Astrocyte of the cerebellum (primary cell): Measurements from ENCODE around the gene TEX264.

Experiments
- DNase-seq: peaks from one replicate; pipeline ENCODE4 v3.0.0-alpha.2; 2011; ENCODE audit warnings: low read depth
- H3K4me3 ChIP-seq: 2 replicates; pipeline ENCODE4 v1.5.1; 2011; ENCODE audit warnings: mild to moderate bottlenecking, low read depth, low read length, moderate library complexity
- in situ Hi-C: cut with HindIII; loops from 2 replicates; pipeline ENCODE4 v1.10.0; 2017; ENCODE audit warnings: low sequenced_read_pairs
- TF ChIP-seq, protein P1 (sequence below): IDR thresholded peaks from 2 replicates; pipeline ENCODE4 v1.5.1; 2012; ENCODE audit warnings: low read length, low read depth, moderate library complexity, mild to moderate bottlenecking; ENCODE audit errors: missing control alignments

The TEX264 gene, protein sequence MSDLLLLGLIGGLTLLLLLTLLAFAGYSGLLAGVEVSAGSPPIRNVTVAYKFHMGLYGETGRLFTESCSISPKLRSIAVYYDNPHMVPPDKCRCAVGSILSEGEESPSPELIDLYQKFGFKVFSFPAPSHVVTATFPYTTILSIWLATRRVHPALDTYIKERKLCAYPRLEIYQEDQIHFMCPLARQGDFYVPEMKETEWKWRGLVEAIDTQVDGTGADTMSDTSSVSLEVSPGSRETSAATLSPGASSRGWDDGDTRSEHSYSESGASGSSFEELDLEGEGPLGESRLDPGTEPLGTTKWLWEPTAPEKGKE

DNA sequence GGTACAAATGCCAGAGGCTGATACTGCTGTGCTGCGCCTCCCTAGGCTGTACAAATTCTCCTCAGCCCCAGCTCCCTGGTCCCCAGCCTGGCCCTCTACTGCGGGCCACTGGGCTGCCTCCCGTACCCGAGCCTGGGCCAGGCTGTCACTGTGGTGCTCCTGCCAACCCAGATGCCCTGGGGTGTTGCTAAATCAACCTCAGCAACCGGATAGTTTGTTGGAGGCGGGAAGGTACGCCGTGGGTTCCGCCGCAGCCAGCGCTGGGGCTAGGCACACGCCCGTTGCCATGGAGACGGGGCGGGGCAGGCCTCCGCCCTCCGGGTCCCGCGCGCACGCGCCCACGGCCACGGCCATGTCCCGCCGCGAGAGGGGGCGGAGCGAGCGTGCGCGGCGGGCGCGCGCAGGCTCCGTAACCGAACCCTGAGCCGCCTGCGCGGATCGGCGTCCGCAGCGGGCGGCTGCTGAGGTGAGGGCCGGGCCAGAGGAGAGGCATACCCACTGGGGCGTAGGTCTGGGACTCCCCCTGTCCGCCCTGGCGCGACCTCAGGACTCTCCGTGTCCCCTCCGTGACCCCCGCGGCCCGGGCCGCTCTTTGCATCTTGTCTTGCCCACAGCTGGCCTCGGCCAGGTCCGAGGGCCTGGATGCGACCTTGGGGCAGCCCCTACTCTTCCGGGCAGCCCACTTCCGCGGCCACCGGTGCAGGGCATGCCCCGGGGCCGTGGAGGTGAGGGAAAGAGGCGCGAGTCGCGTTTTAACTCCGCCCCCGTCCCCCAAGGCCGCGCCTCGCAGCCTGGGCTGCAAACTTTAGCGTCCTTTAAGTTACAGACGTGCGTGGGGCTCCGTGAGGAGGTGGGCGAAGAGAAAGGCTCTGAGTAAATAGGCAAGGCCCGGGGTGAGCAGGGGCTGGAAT lies at the start of gene TEX264:
Gene TEX264, plus strand, starts transcription at position 430 of the 911 bp plus-strand sequence. CDS start 3,053 bp downstream, outside the sequence.
- TF ChIP-seq, protein P1, sequence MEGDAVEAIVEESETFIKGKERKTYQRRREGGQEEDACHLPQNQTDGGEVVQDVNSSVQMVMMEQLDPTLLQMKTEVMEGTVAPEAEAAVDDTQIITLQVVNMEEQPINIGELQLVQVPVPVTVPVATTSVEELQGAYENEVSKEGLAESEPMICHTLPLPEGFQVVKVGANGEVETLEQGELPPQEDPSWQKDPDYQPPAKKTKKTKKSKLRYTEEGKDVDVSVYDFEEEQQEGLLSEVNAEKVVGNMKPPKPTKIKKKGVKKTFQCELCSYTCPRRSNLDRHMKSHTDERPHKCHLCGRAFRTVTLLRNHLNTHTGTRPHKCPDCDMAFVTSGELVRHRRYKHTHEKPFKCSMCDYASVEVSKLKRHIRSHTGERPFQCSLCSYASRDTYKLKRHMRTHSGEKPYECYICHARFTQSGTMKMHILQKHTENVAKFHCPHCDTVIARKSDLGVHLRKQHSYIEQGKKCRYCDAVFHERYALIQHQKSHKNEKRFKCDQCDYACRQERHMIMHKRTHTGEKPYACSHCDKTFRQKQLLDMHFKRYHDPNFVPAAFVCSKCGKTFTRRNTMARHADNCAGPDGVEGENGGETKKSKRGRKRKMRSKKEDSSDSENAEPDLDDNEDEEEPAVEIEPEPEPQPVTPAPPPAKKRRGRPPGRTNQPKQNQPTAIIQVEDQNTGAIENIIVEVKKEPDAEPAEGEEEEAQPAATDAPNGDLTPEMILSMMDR, result no peak
- peak within 1 kb of the TSS; percentile 91 for H3K4me3 ChIP-seq
- peak; percentile 26 for DNase-seq
- in situ Hi-C loops, result no loop called here

DNA sequence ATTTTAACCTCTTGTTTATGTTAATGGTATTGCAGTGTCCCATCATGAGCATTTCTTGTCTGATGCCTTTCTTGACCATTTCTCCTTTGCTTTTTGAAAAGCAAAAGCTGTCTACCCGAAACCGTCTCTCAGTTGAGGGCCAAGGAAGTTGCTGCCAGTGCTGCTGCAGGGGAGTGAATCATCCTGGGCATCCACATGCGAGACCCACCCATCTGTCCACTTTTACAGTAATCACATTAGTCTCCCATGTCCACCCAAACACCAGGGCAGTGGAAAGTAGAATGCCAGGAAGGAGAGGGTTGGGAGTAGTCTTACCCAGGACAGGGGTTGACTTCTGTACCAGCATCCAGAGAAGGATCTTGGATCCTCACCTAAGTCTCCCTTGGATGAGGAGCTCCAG lies 48.6 kb upstream of the TEX264 start:
- H3K4me3 ChIP-seq, result no peak overlapping the region
- TF ChIP-seq, protein P1, result no peak
- in situ Hi-C loops, result no loop called here
- no peak for DNase-seq

DNA sequence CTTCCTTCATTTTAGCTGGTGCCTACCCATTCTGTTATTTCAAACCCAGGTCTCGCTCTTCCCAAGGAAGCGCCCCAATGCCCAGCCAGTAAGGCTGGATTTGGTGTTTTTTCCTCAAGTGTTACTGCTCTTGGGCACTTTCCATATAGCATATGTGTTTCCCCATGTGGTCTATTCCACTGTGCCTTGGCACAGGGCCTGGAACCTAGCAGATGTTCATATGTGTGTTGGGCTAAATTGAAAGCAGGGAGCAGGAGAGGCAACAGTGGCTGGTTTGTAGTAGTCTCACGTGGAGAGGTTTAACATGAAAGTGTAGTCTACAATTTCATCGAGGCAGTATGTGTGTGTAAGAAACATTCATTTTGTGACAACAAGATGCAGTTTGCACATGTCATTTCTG lies 48.2 kb upstream of the TEX264 start:
- no peak overlapping the region for H3K4me3 ChIP-seq
- in situ Hi-C loops, result no loop called here
- TF ChIP-seq, protein P1, result no peak
- DNase-seq, result peak; percentile 79

DNA sequence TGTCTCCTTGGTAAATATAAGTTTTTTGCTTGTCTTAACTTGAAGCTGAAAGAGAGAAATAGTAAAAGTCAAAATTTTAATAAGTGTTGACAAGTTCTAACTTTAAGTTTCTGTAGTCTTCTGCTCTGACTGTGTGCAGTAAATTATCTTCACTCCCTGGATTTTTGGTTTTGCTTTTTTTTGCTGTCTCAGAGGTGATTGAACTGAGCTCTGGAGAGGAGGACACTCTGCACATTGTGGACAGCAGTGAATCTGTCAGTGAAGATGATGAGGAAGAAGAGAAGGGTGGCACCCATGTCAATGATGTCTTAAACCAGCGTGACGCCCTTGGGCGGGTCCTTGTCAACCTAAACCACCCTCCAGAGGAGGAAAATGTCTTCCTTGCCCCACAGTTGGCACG lies 40.5 kb upstream of the TEX264 start:
- TF ChIP-seq, protein P1, result no peak
- H3K4me3 ChIP-seq, result no peak overlapping the region
- in situ Hi-C loops, result loop anchor here (5.0 kb wide), 1 partner anchor 67 kb away; no protein-coding TSS in a partner anchor
- no peak for DNase-seq

DNA sequence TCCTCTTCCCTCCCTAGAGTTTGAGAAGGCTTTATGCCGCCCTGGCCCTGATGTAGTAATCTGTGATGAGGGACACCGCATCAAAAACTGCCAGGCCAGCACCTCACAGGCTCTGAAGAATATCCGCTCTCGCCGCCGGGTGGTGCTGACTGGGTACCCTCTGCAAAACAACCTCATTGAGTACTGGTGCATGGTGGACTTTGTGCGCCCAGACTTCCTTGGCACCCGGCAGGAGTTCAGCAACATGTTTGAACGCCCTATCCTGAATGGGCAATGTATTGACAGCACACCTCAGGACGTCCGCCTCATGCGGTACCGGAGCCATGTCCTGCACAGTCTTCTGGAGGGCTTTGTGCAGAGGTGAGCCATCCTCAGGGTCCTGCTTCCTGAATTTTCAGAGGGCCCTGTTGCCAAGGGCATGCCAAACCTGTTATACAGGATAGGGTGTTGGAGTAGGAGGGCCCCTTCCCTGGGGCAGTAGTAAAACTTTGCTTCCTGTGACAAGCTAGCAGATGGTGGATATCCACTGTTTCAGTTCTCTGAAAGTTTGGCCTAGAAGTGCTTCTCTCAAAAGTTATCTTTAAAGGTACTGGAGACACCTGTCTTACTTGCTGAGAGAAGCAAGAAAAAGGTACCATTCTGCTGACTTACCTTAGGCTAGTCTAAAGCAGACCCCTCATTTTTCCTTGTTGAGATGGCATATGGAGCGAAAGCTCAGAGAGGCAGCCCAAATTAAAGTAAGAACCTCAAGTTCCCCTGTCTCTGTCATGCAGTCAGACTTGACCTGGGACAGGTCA lies 33.7 kb upstream of the TEX264 start:
- no peak overlapping the region for H3K4me3 ChIP-seq
- no peak for DNase-seq
- TF ChIP-seq, protein P1, result no peak
- in situ Hi-C loops, result no loop called here

DNA sequence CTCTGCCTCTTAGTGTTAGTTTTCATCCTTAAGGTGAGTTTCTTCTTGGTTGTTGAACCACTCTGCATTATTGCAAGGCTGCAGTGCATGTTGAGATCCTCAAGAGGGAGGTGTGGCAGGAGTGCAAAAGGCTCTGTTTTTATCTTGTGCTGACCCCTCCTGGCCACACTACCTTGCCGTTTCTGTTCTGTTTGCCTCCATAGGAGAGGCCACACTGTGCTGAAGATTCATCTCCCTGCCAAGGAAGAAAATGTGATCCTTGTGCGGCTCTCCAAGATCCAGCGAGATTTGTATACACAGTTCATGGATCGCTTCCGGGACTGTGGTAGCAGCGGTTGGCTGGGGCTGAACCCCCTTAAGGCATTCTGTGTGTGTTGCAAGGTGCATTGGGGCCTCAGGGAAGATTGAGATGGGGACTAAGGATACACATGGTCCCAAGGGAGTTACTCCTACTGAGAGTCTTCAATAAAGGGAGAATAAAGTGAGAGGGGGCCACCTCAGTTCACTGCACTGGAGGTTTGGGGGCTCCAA lies 33.0 kb upstream of the TEX264 start:
- H3K4me3 ChIP-seq, result no peak overlapping the region
- DNase-seq, result peak; percentile 58
- TF ChIP-seq, protein P1, result peak; percentile 96
- in situ Hi-C loops, result no loop called here
